GM12892 (cell line): ENCODE measurements around the gene ZNF792.

Source experiments
- POLR2A ChIP-seq: IDR thresholded peaks from 2 replicates; pipeline ENCODE4 v1.6.1; 2011; ENCODE audit warnings: low read depth, low read length, control low read depth
- POLR2AphosphoS5 ChIP-seq: IDR thresholded peaks from 2 replicates; pipeline ENCODE4 v1.6.1; 2011; ENCODE audit warnings: low read depth, low read length, control low read depth
- TAF1 ChIP-seq: IDR thresholded peaks from 2 replicates; pipeline ENCODE4 v1.6.1; 2011; ENCODE audit warnings: low read depth, mild to moderate bottlenecking, control low read depth, low read length, borderline replicate concordance

GRCh38 chr19:34936184-34936583 is 27.8 kb downstream of the ZNF792 start:
- TF ChIP-seq POLR2A (no peak), POLR2AphosphoS5 (no peak), TAF1 (no peak)
